K562 (cell line): ENCODE data around the gene GBA2. TPM values are rescaled to one million over a fixed set of nuclear protein-coding genes. Genes with fewer than 3 reads are reported as not detected.

Experiments used
- ATAC-seq: fragments of 200-7000 bp; cut with Tn5 transposase; 3 replicates; pipeline ENCODE4 v1.9.1; 2020; ENCODE audit warnings: moderate library complexity
- BruUV-seq: library from RNA; stranded (reverse); fragments of 400-500 nt; replicated peaks from 2 replicates; lab custom pipeline; 2021; lab: Mats Ljungman, UMichigan
- CTCF ChIA-PET: fragments of 300-600 bp; formaldehyde crosslinking; extraction: SDS; loops from one replicate; lab custom pipeline; 2021; ENCODE audit warnings: low intra/inter-chr PET ratio; lab: Yijun Ruan, JAX
- POLR2A ChIA-PET: fragments of 300-600, 350-650 bp; sonication (Branson Sonifier 250); formaldehyde crosslinking; extraction: SDS; loops from one replicate; lab custom pipeline; 2021; ENCODE audit warnings: antibody characterized with exemption, inconsistent platforms; lab: Yijun Ruan, JAX
- DNase-seq, 4 experiments: peaks; one replicate each; pipeline versions ENCODE4 v3.0.0 to v3.0.0-alpha.2; 2011 to 2018; ENCODE audit warnings: low spot score in 3 of 4, mixed read lengths in 3 of 4; ENCODE audit errors: extremely low read depth in 1 of 4
- FAIRE-seq: peaks from 2 replicates; lab custom pipeline; 2011; peaks lifted over from hg19 to GRCh38; lab: Jason Lieb, UNC
- H2AFZ ChIP-seq: 2 replicates; pipeline ENCODE4 v1.6.0; 2011; ENCODE audit warnings: low read depth, low read length, control low read depth, inconsistent platforms
- H3K27ac ChIP-seq: fragments of 200-600 bp; 3 replicates; pipeline ENCODE4 v1.8.0; 2011; ENCODE audit warnings: low read depth, mild to moderate bottlenecking, control low read depth, inconsistent platforms, low read length, moderate library complexity, mixed read lengths; ENCODE audit errors: extremely low read depth
- H3K27me3 ChIP-seq, 2 experiments: fragments of 300-600 bp in 1 of 2; 2 replicates in 1 of 2; 3 replicates in 1 of 2; pipeline versions ENCODE4 v1.6.0 to v1.8.0; 2011; ENCODE audit warnings: inconsistent platforms in 2 of 2, low read length in 2 of 2, mild to moderate bottlenecking in 1 of 2, mixed read lengths in 1 of 2, moderate library complexity in 1 of 2; ENCODE audit not compliant: control insufficient read depth in 2 of 2, insufficient read depth in 2 of 2
- H3K36me3 ChIP-seq: fragments of 300-600 bp; 3 replicates; pipeline ENCODE4 v1.8.0; 2011; ENCODE audit warnings: mild to moderate bottlenecking, low read length, inconsistent platforms; ENCODE audit not compliant: control insufficient read depth, insufficient read depth
- H3K4me1 ChIP-seq, 2 experiments: fragments of 200-600 bp in 1 of 2; replicated peaks in 1 of 2; 2 replicates in 1 of 2; 3 replicates in 1 of 2; pipeline versions ENCODE4 v1.5.1 to v1.8.0; 2011; ENCODE audit warnings: inconsistent platforms in 2 of 2, low read length in 2 of 2, mild to moderate bottlenecking in 1 of 2, mixed read lengths in 1 of 2, moderate library complexity in 1 of 2; ENCODE audit not compliant: control insufficient read depth in 2 of 2, insufficient read depth in 2 of 2
- H3K4me2 ChIP-seq: 2 replicates; pipeline ENCODE4 v1.6.1; 2011; ENCODE audit warnings: low read length, control low read depth, inconsistent platforms, mixed read lengths; ENCODE audit not compliant: insufficient read depth
- H3K4me3 ChIP-seq: fragments of 200-600 bp; sonication (generic), shearing (Covaris generic); 2 replicates; pipeline ENCODE4 v1.5.1; 2016; ENCODE audit warnings: control low read depth, inconsistent platforms
- H3K79me2 ChIP-seq: fragments of 200-600 bp; 3 replicates; pipeline ENCODE4 v1.8.0; 2011; ENCODE audit warnings: low read length, inconsistent platforms; ENCODE audit not compliant: control insufficient read depth, insufficient read depth
- H3K9ac ChIP-seq, 2 experiments: 2 replicates each; pipeline versions ENCODE4 v1.6.0 to v1.6.1; 2011; ENCODE audit warnings: low read depth in 2 of 2, low read length in 2 of 2, control low read depth in 1 of 2, inconsistent platforms in 1 of 2, mild to moderate bottlenecking in 1 of 2, mixed read lengths in 1 of 2; ENCODE audit not compliant: insufficient read depth in 1 of 2
- H3K9me1 ChIP-seq: one replicate; pipeline ENCODE4 v1.6.0; 2011; ENCODE audit warnings: inconsistent platforms, mild to moderate bottlenecking, low read length, moderate library complexity; ENCODE audit not compliant: control insufficient read depth, insufficient read depth
- H3K9me3 ChIP-seq: replicated peaks from 2 replicates; pipeline ENCODE4 v1.5.1; 2011; ENCODE audit warnings: low read depth, low read length, inconsistent platforms; ENCODE audit not compliant: control insufficient read depth, insufficient read depth
- H4K20me1 ChIP-seq: replicated peaks from 2 replicates; pipeline ENCODE4 v1.6.1; 2011; ENCODE audit warnings: low read length, inconsistent platforms, mixed read lengths; ENCODE audit not compliant: control insufficient read depth, insufficient read depth
- CREM ChIP-seq: IDR thresholded peaks from 2 replicates; pipeline ENCODE4 v1.6.1; 2014; ENCODE audit warnings: antibody characterized with exemption, low read depth
- ESRRA ChIP-seq: fragments of 450-650 bp; IDR thresholded peaks from 2 replicates; pipeline ENCODE4 v1.6.1; 2014; ENCODE audit warnings: low read depth, mild to moderate bottlenecking, moderate library complexity, borderline replicate concordance
- FOSL1 ChIP-seq: fragments of 200-800 bp; sonication (Bioruptor generic); conservative IDR thresholded peaks from 2 replicates; pipeline ENCODE4 v1.6.1; 2016; ENCODE audit warnings: missing genetic modification characterization, missing compliant biosample characterization
- FUS ChIP-seq: fragments of 200-400 bp; formaldehyde crosslinking; optimal IDR thresholded peaks from 2 replicates; pipeline ENCODE3; 2017; ENCODE audit warnings: low read depth, low read length
- IRF2 ChIP-seq: sonication (generic); formaldehyde crosslinking; IDR thresholded peaks from 2 replicates; pipeline ENCODE4 v1.8.1; 2022; ENCODE audit warnings: mild to moderate bottlenecking, missing genetic modification reagents
- NFIX ChIP-seq: fragments of 250-450 bp; sonication (Bioruptor Pico); IDR thresholded peaks from 2 replicates; pipeline ENCODE4 v1.4.0; 2020; ENCODE audit warnings: low read depth, mild to moderate bottlenecking, moderate library complexity
- NR2C2 ChIP-seq, 2 experiments: fragments of 200-800 bp in 1 of 2; sonication (Bioruptor generic) in 1 of 2; sonication (generic) in 1 of 2; formaldehyde crosslinking in 1 of 2; IDR thresholded peaks; 2 replicates each; pipeline versions ENCODE4 v1.6.1 to v1.8.0; 2016 to 2022; ENCODE audit warnings: mild to moderate bottlenecking in 1 of 2, missing compliant biosample characterization in 1 of 2, missing genetic modification characterization in 1 of 2, missing genetic modification reagents in 1 of 2
- PTBP1 ChIP-seq: fragments of 200-400 bp; formaldehyde crosslinking; IDR thresholded peaks from 2 replicates; pipeline ENCODE4 v1.6.1; 2017; ENCODE audit warnings: low read depth, low read length
- STAT5B ChIP-seq: fragments of 250-450 bp; sonication (Bioruptor Pico); IDR thresholded peaks from 2 replicates; pipeline ENCODE4 v1.8.0; 2021; ENCODE audit warnings: mild to moderate bottlenecking, inconsistent platforms
- TCFL5 ChIP-seq: fragments of 250-450 bp; sonication (Bioruptor Pico); conservative IDR thresholded peaks from 2 replicates; pipeline ENCODE4 v1.6.1; 2021; ENCODE audit warnings: mild to moderate bottlenecking, moderate library complexity, matching md5 sums
- ZBTB33 ChIP-seq: sonication (generic); formaldehyde crosslinking; IDR thresholded peaks from 2 replicates; pipeline ENCODE4 v1.8.1; 2023; ENCODE audit warnings: mild to moderate bottlenecking, missing genetic modification reagents
- ZNF324 ChIP-seq: fragments of 250-450 bp; sonication (Bioruptor Pico); IDR thresholded peaks from 2 replicates; pipeline ENCODE4 v1.4.0; 2020; ENCODE audit warnings: mild to moderate bottlenecking
- ZNF436 ChIP-seq: fragments of 250-450, 450-650 bp; sonication (Bioruptor Pico); formaldehyde crosslinking; IDR thresholded peaks from 2 replicates; pipeline ENCODE4 v1.7.0; 2020; ENCODE audit warnings: mild to moderate bottlenecking
- ZNF444 ChIP-seq: fragments of 250-450 bp; sonication (Bioruptor Pico); IDR thresholded peaks from 2 replicates; pipeline ENCODE4 v1.4.0; 2020; ENCODE audit warnings: mild to moderate bottlenecking, moderate library complexity
- ZNF57 ChIP-seq: fragments of 450-650 bp; formaldehyde crosslinking; IDR thresholded peaks from 2 replicates; pipeline ENCODE4 v1.4.0; 2020; ENCODE audit warnings: mild to moderate bottlenecking, moderate library complexity
- WGBS: fragments of 100-300 bp; shearing (Covaris generic); methylation state at CpG from one replicate; pipeline ENCODE4 v1.1.6; 2016; ENCODE audit warnings: low coverage, mixed read lengths; ENCODE audit not compliant: insufficient coverage; ENCODE audit errors: missing lambda C conversion rate; 5-methylcytosine and 5-hydroxymethylcytosine counted together
- in situ Hi-C: fragments of 300-500 bp; cut with MboI; formaldehyde crosslinking; loops from 4 replicates; pipeline ENCODE4 v1.15.0; 2018; ENCODE audit warnings: inconsistent platforms, mixed read lengths
- intact Hi-C: fragments of 100-400 bp; cut with micrococcal nuclease; formaldehyde crosslinking; loops from 2 replicates; pipeline ENCODE4 v1.14.2; 2022
- polyA plus RNA-seq, 8 experiments: library from polyadenylated mRNA; depleted of rRNA in 4 of 8; stranded (reverse) in 5 of 8; unstranded in 3 of 8; fragments of >200 nt; fragmentation: Nextera tagmentation in 2 of 8; fragmentation: Illumina TruSeq in 1 of 8; extraction: Ambion mirVana in 2 of 8; extraction: Trizol in 1 of 8; gene quantifications; 2 replicates each; pipeline versions ENCODE4 v1.2.1 to v1.2.3, GENCODE V29; 2011 to 2014; ENCODE audit warnings: inconsistent platforms in 1 of 8, missing spikeins in 1 of 8
- total RNA-seq, 7 experiments: library from RNA; depleted of rRNA in 6 of 7; stranded (reverse); fragments of >200 nt in 6 of 7; fragmentation: Illumina TruSeq in 2 of 7; extraction: Trizol in 2 of 7; gene quantifications; 2 replicates each; pipeline versions ENCODE4 v1.2.1 to v1.2.3, GENCODE V29; 2011 to 2021; ENCODE audit warnings: low replicate concordance in 1 of 7
- TF ChIP-seq, protein P1 (sequence below): fragments of 250-450 bp; sonication (Bioruptor Pico); IDR thresholded peaks from 2 replicates; pipeline ENCODE4 v1.5.0; 2021
- TF ChIP-seq, protein P2 (sequence below): sonication (generic); IDR thresholded peaks from 2 replicates; pipeline ENCODE4 v1.6.1; 2016

Gene GBA2
- total and polyA plus RNA-seq, 9 of the 15 experiments (the other 6 are each of a cell fraction or from before 2014, with no cell fraction given), result 14.1 to 60.4 (median 32.1) TPM

DNA sequence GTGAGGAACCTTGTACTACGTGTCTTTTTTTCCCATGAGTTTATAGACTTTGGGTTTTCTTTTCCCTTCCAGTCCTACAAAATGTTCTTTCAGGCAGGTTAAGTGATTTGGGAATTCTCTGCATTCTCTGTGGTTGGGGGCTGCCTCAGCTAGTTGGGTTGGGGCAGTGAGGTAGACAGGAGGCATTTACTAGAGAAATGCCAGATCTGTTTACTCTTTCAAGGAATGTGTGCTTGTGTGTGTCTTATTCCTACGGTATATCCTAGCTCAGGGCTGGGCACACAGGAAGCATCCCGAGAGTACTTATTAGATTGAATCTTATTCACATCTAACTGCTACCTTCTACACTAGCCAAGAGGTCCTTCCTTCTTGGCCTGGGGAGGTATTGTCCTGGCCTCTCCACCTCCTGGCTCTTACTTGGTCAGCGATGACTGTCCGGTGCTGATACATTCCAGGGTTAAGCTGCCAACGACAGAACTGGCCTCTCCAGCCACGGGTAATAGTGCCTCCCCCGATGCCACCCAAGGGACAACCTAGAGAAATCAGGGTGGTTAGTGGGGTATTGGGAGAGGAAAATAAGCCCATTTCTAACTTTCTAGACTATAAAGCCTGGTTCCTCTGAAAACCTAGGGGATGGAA is 5.0 kb downstream of the GBA2 start (continued):
- TF ChIP-seq NR2C2 (CRISPR knock-in tag; IDR thresholded peaks at IDR 0.05) (no peak), NR2C2 (tag; IDR thresholded peaks at IDR 0.05) (no peak), FOSL1 (tag) (no peak)

DNA sequence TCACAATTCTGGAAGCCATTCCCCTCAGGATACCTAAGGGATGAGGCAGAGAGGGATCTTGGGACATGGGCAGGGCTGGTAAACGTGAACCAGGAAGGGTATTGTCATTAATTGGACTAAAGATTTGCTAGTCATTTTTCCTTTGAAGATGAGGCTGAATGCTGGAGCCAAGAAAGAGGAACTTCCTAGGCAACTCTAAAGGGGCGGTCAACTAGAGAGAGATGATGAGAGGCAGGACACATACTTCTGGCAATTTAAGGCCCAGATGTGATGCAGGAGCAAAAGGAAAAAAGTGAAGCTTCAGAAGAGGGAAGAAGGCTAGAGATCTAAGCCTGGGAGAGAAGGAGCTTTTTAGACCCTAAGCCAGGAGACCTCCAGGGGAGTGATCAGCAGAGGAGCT is 5.6 kb downstream of the GBA2 start:
- FAIRE-seq (no peak), DNase-seq (no peak), ATAC-seq (no peak)
- Histone ChIP-seq H3K27me3 (no peaks in the 10 kb centered on the region), H3K36me3 (peaks cover 74% of the 10 kb centered on the region), H3K9me3 (no peaks in the 10 kb centered on the region), H3K9ac (no peak overlapping the region), H2AFZ (no peak overlapping the region), H3K4me1 (peaks cover 0 to 14% of the 10 kb centered on the region in 2 experiments; a peak in 3 of 5 replicates), H4K20me1 (peaks cover 17% of the 10 kb centered on the region), H3K79me2 (peaks cover 54% of the 10 kb centered on the region), H3K9me1 (peaks cover 6% of the 10 kb centered on the region), H3K27ac (no peak overlapping the region), H3K4me2 (no peak overlapping the region), H3K4me3 (no peak overlapping the region)
- ChIA-PET CTCF (no interaction called here), POLR2A (interaction anchor here (0.8 kb wide), 1 partner anchor 15 kb away, joined by 6 read pairs; no protein-coding TSS in a partner anchor)
- no TSS peak for BruUV-seq
- in situ Hi-C loops (no loop called here), intact Hi-C loops (no loop called here)
- WGBS, result 64% methylated on average over 2 of the region's 2 CpGs
- no peak for TF ChIP-seq ZNF436 (CRISPR knock-in tag)
- no peak for TF ChIP-seq TCFL5
- no peak for TF ChIP-seq CREM
- no peak for TF ChIP-seq IRF2
- TF ChIP-seq NFIX, result no peak
- TF ChIP-seq, protein P1, sequence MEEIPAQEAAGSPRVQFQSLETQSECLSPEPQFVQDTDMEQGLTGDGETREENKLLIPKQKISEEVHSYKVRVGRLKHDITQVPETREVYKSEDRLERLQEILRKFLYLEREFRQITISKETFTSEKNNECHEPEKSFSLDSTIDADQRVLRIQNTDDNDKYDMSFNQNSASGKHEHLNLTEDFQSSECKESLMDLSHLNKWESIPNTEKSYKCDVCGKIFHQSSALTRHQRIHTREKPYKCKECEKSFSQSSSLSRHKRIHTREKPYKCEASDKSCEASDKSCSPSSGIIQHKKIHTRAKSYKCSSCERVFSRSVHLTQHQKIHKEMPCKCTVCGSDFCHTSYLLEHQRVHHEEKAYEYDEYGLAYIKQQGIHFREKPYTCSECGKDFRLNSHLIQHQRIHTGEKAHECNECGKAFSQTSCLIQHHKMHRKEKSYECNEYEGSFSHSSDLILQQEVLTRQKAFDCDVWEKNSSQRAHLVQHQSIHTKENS, result no peak
- no peak for TF ChIP-seq ZNF444 (CRISPR knock-in tag)
- no peak for TF ChIP-seq ZBTB33 (CRISPR knock-in tag)
- no peak for TF ChIP-seq STAT5B (CRISPR knock-in tag)
- TF ChIP-seq PTBP1, result no peak
- no peak for TF ChIP-seq ZNF324 (CRISPR knock-in tag)
- no peak for TF ChIP-seq ESRRA
- TF ChIP-seq, protein P2, sequence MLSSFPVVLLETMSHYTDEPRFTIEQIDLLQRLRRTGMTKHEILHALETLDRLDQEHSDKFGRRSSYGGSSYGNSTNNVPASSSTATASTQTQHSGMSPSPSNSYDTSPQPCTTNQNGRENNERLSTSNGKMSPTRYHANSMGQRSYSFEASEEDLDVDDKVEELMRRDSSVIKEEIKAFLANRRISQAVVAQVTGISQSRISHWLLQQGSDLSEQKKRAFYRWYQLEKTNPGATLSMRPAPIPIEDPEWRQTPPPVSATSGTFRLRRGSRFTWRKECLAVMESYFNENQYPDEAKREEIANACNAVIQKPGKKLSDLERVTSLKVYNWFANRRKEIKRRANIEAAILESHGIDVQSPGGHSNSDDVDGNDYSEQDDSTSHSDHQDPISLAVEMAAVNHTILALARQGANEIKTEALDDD, result no peak
- no peak for TF ChIP-seq FUS
- no peak for TF ChIP-seq ZNF57
